Measurements from ENCODE around the gene NFS1.
"Not testable (repeated sequence)": the region's sequence is repeated elsewhere in the genome, so short reads cannot be mapped to it uniquely, and the experiment has no call there.

NFS1 gene

DNA sequence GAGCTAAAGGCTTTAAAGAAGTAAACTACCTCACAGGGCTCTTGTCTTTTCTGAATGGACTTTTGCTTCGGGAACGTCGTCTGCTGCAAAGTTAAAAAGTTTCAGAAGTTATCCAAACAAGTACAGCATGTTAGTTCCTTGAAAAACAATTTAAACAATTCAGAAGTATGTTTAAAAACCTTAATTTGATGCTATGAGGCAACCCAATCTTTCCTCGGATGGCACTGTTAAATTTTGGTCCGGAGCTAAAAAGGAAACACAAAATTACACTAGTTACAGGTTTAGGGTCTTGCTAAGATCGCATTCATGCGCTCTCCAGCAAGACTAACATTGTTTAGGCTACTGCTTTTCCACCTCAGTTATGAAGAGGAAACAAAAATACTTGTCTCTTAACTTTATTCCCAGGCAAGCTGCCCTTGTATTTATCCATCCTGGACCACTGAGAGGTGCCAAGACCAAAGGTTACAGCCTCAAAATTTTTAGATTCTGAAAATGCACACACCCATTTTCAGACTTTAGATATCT is 30.2 kb upstream of the NFS1 start:
- DNase-seq = no peak

DNA sequence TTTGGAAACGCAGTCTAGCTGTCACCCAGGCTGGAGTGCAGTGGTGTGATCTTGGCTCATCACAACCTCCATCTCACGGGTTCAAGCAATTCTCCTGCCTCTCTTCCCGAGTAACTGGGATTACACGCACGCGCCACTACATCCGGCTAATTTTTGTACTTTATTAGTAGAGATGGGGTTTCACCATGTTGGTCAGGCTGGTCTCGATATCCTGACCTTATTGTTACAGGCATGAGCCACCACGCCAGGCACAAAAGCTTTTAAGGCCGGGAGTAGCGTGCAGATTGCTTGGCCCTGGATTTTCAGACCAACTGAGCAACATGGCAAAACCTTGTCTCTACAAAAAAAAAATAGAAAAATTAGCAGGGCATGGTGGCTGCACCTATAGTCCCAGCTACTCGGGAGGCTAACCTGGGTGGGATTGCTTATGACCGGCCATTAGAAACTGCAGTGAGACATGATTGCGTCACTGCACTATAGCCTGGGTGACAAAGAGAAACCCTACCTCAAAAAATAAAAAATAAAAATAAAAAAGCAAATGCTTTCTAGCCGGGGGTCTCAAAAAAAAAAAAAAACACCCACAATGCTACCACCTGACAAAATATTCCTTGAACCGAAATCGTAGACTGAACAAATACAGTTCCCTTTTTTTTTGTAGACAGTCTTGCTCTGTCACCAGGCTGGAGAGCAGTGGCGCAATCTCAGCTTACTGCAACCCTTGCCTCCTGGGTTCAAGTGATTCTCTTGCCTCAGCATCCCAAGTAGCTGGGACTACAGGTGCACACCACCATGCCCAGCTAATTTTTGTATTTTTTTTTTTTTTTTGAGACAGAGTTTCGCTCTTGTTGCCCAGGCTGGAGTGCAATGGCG is 27.9 kb upstream of the NFS1 start:
- DNase-seq = no peak

DNA sequence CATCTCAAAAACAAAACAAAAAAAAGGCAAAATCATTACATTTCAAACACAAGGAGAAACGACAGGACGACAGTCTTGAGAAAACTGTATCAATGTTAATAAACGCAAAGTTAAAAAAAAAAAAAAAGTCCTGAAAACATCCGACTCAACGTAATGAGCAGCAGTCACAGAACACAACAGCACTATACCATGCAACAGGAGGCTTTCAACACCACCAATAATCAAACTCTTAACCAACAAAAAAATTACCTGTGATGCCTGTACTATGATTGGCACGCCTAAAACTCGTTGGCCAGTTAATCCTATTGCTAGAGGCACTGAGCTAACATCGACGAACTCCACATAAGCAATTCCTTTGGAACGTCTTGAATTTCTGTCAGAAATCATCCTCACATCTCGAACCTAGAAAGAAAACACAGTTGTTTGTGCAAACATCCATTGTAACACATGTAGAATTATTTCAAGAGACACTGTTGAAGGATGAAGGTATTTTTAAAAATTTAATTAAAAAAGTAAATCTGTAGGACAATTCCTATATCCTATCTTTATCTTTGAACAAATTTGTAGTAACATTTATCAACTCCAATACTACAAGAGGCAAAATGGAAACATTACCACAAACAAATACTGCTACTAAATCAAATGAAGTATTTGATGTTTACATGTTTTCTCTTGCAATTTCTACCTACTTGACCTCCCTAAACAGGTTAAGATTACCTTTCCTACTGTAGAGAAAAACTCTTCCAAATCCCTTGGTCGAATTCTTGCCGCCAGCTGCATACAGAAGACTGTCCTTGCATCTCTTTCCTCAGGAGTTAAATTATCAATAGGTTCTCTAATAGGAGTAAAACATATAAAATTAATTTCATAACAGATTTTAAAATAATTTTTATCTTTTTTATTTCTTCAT is 25.4 kb upstream of the NFS1 start:
- DNase-seq = no peak

DNA sequence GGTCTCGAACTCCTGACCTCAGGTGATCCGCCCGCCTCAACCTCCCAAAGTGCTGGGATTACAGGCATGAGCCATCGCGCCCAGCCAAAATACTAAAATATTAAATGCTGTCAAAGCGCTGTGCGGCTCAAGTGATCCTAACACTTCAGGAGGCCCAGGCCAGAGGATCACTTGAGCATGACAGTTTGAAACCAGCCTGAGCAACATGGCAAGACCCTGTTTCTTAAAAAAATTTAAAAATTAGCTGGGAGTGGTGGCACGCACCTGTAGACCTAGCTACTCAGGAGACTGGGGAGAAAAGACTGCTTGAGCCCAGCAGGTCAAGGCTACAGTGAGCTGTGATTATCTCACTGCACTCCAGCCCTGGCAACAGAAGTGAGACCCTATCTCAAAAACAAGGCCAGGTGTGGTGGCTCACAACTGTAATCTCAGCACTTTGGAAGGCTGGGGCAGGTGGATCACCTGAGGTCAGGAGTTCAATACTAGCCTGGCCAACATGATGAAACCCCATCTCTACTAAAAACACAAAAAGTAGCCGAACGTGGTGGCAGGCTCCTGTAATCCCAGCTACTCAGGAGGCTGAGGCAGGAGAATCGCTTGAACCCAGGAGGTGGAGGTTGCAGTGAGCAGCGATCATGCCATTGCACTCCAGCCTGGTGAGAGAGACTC is 24.6 kb upstream of the NFS1 start:
- DNase-seq = not testable (repeated sequence)

DNA sequence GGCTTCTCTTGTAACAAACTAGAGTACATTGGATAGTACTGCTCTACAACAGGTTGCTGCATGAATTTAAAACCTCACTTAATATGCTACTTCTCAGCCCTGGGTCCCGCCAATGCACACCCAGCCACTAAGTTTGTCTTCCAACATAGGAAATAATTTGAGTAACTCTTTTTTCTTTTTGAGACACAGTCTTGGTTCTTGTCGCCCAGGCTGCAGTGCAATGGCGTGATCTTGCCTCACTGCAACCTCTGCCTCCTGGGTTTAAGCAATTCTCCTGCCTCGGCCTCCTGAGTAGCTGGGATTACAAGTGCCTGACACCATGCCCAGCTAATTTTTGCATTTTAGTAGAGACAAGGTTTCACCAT is 24.1 kb upstream of the NFS1 start:
- DNase-seq = not testable (repeated sequence)

DNA sequence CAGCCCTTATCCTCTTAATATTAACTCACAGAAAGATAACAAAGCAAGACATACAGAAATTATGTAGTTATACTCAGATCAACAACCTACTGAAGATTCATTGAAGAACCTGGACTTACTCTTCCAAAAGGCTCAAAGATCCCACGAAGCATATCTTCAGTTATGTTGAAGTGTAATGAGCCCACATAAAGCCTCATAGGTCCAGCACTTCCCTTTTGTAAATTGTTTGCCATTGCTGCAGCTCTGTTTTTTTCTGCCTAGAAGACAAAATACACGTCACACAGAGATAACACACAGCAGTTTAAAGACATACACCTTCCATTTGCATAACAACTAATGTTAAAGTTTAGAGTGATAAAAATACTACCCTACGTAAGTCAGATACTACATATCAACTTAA is 22.5 kb upstream of the NFS1 start:
- DNase-seq = no peak

DNA sequence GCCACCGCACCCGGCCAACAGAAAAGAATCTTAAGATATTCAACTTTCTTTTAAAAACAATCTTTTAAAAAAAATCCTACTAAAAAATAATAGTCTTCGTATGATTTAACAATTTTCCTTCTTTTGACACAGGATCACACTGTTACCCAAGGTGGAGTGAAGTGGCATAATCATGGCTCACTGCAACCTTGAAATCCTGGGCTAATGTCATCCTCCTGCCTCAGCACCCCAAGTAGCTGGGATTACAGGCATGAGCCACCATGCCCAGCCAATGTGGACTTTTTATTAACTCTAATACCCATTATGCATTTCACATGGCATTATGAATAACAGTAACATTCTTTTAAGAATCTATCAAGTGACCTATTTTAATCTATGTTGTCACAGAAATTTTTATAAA is 22.1 kb upstream of the NFS1 start:
- no peak for DNase-seq

DNA sequence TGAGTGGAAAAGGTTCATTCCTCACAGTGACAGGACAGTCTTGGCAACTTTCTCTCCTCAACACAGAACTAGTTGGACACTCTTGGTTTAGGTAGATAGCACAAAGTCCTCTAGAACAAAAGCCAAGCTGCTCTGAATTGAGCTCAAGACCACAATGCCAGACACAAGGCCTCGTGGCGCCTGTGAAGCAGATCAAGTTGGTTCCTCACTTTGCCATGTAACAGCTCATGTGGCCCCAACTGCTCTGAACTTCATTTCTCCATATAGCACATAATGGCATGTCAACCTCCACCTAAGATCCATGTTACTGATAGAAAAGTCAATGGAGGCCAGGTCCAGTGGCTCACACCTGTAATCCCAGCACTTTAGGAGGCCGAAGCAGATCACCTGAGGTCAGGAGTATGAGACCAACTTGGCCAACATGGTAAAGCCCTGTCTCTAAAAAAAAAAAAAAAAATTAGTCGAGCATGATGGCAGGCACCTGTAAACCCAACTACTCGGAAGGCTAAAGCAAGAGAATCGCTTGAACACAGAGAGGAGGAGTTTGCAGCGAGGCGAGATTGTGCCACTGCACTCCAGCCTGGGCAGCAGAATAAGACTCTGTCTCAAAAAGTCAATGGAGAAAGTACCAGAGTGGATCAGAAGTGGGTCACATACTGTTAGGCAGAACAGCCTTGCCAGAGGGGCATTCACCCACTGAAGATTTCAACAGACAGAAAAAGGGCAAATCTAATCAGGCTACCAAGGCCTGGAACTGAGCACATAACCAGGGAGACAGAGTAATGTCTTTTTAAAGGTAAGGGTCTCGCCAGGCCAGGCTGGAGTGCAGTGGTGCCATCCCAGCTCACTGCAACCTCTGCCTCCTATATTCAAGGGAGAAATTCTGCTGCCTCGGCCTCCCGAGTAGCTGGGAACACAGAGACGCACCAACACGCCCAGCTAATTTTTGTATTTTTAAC is 21.3 kb upstream of the NFS1 start:
- no peak for DNase-seq

DNA sequence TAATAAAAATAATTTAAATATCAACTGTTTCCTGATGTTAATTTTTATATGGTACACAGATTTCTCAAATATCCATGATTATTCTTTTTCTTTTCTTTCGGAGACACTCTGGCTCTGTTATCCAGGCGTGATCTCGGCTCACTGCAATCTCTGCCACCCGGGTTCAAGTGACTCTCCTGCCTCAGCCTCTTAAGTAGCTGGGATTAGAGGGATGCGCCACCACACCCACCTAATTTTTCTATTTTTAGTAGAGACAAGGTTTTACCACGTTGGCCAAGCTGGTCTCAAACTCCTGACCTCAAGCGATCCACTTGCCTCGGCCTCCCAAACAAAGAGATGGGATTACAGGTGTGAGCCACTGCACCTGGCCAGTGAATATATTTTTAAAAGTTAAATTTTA is 20.6 kb upstream of the NFS1 start:
- DNase-seq = no peak

DNA sequence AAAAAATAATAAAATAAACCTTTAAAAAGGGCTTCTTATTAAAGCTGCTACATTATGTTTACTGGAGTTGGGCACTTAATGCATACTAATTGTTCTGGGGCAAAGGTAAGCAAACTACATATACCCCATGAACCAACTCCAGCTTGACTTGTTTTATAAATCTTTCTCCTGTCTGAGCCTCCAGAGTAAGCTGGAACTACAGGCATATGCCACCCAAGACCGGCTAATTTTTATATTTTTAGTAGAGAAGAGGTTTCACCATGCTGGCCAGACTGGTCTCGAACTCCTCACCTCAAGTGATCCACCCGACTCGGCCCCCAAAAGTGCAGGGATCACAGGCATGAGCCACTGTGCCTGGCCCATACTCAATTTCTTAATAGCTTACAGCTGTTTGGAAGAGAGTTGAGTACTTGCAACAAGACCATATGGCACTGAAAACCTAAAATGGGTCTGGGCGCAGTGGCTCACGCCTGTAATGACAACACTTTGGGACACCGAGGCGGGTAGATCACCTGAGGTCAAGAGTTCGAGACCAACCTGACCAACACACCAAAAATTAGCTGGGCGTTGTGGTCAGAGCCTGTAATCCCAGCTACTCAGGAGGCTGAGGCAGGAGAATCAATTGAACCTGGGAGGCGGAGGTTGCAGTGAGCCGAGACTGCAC is 20.0 kb upstream of the NFS1 start:
- DNase-seq = no peak

DNA sequence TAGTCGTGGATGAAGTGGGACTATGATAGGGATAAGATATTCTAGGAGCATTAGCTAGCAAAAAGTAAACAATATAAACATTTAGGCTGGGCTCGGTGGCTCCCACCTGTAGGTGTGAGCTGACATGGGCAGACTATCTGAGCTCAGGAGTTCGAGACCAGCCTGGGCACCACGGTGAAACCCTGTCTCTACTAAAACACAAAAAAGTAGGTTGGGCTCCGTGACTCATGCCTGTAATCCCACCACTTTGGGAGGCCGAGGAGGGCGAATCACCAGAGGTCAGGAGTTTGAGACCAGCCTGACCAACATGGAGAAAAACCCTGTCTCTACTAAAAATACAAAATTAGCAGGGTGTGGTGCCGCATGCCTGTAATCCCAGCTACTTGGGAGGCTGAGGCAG is 19.2 kb upstream of the NFS1 start:
- DNase-seq = not testable (repeated sequence)

DNA sequence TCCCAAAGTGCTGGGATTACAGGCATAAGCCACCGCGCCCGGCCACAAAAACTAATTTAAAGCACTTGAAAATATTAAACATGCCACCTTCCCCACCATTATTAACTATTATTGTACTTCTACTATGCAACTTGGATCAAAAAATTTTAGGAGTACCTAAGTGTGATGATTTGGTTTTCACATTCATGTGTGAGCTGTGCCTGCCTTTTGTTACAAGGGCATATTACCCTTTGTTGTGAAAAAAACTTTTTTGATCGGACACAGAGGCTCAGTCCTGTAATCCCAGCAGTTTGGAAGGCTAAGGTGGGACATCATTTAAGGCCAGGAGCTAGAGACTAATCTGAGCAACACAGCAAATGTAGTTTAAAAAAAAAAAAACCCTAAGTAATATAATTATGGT is 17.2 kb upstream of the NFS1 start:
- DNase-seq = no peak

DNA sequence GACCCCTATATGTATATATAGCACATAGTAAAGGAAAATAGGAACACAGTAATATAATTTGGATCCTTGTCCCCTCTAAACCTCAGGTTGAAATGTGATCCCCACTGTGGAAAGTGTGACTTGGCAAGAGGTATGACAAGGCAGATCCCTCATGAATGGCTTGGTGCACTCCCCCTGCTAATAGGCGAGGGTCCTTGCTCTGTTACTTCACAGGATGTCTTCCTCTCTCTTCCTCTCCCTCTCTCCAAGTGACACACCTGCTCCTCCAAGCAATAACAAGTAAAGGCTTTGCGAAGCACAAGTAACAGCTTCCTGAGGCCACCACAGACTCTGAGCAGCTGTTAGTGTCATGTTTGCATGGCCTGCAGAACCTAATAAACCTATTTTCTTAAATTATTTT is 16.5 kb upstream of the NFS1 start:
- no peak for DNase-seq

DNA sequence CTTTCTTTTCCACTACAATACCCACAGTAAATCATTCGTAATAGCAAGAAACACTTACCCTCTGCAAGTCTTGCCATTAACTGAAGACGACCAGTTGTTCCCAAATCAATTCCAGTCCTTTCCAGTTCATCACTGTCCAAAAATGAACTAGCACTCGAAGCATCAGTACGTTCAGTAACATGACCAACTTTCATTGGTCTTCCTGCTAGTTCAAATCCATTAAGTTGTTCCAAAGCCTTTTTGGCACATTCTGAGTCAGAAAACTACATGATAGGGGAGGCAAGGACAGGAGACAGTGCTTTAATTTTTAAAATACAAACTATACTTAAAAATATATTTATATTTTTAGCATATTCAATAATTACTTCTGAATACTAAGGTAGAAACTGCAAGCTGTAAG is 15.0 kb upstream of the NFS1 start:
- DNase-seq = no peak

DNA sequence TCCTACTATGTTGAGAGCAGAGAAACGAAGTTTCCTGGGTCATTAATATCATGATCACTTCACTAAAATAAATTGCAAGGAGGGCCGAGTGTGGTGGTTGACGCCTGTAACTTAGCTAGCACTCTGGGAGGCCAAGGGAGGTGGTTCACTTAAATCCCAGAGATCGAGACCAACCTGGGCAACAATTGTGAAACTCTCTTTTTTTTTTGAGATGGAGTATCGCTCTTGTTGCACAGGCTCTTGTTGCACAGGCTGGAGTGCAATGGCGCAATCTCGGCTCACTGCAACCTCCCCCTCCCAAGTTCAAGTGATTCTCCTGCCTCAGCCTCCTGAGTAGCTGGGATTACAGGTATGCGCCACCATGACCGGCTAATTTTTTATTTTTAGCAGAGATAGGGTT is 14.0 kb upstream of the NFS1 start:
- not testable (repeated sequence) for DNase-seq

DNA sequence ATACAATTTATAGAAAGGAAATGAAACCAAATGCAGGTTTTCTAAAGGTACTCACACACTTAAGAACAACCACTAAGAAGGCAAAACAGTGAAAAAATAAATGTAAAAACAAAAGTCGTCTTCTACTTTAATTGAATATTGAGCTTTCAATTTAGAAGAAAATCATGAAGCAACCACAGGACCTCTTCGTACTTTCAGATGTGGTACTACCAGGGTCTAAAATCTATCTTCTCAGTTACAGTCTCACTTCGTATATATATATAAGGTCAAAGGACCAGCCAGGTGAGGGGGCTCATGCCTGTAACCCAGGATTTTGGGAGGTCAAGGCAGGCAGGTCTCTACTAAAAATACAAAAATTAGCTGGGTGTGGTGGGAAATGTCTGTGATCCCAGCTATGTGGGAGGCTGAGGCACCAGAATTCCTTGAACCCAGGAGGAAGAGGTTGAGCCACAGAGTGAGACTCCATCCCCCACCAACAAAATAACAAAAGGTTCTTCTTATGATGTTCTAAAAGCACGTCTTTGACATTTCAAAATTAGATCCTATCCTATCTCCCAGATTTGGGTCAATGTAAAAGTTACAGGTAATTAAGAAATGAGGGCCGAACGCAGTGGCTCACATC is 12.5 kb upstream of the NFS1 start:
- no peak for DNase-seq

DNA sequence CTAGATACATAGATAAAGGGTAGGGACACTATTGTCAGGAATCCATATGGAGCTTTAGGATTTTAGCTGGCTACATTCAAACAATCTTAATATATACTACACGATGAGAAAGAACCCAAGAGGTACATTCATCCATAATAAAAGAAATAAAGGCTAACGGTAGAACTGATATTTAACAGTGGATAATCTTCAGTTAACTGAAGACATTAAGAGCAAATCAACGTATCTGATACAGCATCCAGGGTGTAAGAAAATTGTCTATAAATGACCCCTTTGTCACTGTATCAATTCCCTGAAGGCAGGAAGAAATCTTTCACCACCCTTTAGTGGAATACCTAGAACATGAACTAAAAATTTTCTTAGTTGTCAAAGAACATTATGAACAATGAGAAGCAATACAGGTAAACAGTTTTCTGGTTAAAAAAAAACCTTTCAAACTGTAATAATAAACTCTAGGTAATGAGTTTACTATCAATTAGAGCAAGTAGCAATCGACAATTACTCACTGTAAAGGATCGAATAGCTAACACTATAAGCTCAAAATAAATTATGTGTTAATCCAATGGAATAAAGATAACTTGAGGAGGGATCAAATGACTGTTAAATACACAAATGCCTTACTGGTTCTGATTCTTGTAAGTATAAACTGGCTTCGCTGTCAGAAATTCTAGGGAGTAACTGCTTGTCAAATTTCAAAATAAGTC is 11.9 kb upstream of the NFS1 start:
- DNase-seq = no peak

DNA sequence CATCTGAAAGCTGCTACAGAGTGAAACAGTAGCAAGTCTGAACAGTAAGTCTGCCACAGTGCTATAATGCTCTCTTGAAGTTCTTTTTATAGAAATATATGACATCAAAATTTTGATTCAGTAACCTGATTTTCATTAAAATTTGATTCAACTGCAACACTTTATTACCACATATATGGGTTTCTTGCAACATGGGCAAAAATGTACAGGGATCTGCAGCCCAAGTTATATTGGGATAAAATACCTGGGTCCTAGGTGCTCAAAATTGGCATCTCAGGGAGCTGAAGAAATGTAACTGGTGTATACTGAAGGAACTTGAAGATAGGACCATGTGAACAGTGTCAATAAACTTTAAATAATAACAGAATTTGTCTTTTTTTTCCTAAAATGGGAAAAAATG is 10.9 kb upstream of the NFS1 start:
- DNase-seq = no peak

DNA sequence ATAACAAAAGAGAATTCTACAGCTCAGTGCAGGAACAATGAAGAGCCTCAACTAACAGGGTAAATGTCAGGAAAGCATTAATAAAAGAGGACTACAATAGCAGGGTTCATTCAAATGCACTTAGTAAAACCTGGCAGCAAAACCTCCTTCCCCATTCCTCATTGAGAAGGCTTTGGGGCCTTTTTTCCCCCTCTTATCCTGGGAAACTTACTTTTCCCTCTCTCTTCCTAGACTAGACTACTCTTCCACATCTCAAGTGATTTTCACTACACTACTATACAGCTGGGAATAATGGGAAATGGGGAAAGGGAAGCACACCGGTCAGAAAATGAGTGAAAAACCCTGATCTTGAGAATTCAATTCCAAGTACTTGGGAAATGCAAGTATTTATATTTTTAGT is 10.1 kb upstream of the NFS1 start:
- no peak for DNase-seq

DNA sequence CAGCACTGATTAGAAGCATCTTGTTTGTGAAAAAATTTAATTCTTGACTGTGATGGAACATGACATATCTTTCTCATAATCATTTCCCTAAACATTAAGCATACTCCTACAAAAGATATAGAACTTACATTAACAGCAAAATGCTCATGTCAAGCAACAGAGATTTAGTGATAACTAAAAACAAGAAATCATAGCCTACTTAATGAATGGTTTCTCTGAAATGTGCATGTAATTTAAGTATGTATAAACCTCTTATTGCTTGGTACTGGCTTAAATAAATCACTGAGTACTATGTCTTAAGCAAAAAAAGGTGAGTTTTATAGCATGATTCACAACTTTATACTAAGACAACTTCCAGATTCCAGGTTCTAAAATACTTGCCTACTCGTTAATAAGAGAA is 9.3 kb upstream of the NFS1 start:
- DNase-seq = no peak
